Measurements from ENCODE around the gene TMEM121. TPM values are rescaled to one million over a fixed set of nuclear protein-coding genes. Genes with fewer than 3 reads are reported as not detected.

TMEM121 gene
- total RNA-seq, 1 experiment from 2014 or later: not detected

Other genes starting within 250 kb of the TMEM121 start
- 41.6 and 43.6 TPM in 2 replicates for gene BRF1, start 225.6 kb upstream of the TMEM121 start, total RNA-seq (2022)
- gene PACS2, start 211.8 kb upstream of the TMEM121 start, total RNA-seq (2022): 58.1 and 60.0 TPM in 2 replicates
- 0.86 and 0.91 TPM in 2 replicates for gene TEX22, start 128.0 kb upstream of the TMEM121 start, total RNA-seq (2022)
- 158 and 167 TPM in 2 replicates for gene MTA1, start 106.8 kb upstream of the TMEM121 start, total RNA-seq (2022)
- gene CRIP2, start 51.8 kb upstream of the TMEM121 start, total RNA-seq (2022): 0.88 and 1.5 TPM in 2 replicates
- gene CRIP1, start 39.7 kb upstream of the TMEM121 start, total RNA-seq (2022): 46.0 and 75.1 TPM in 2 replicates
- 30.3 and 30.8 TPM in 2 replicates for gene TEDC1, start 35.3 kb upstream of the TMEM121 start, total RNA-seq (2022)